GM18498 (cell line): ENCODE measurements around the gene ASL.
"Not testable (repeated sequence)": the region's sequence is repeated elsewhere in the genome, so short reads cannot be mapped to it uniquely, and the experiment has no call there.

Source experiments
- ATAC-seq: cut with Tn5 transposase; IDR thresholded peaks from one replicate; pipeline ENCODE4 v1.9.1; 2021; ENCODE audit warnings: mild to moderate bottlenecking, moderate library complexity; ENCODE audit not compliant: unreplicated experiment

Gene ASL

DNA sequence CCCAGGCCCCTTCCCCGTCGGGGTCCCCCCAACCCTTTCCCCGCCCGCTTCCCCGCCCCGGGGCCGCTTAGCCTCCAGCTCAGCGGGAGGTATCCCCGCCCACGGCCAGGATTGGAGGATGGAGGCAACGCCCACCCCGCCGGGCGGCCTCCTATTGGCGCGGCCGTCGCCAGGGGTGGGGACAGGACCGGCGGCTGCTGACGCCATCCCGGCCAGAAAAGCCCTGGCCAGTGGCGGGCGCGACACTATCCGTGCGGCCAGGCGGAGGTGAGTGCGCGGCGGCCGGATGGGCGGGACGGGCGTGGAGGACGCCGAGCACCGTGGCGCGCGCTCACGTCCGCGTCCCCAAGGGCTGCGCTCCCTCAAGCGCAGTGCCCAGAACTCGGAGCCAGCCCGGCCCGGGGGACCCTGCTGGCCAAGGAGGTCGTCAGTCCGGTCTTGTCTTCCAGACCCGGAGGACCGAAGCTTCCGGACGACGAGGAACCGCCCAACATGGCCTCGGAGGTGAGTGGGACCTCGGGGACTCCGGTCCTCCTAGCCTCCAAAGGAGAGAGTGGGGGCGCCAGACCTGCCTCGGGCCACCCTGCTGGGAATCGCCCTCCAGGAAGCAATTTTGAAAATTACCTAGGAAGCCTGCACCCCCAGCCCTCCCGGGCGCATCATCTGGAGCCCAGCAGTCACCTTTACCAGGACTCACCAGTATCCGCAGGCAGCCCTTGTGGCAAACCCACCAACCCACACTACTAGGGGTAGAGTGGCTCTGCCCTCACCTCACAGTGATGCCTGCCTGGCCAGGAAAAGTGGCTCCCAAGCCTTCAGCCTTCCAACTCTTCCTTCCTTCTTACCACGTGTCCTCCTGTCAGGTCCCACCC is at the start of gene ASL:
TSS of gene ASL (plus strand) at position 230 of the 872 bp plus-strand sequence. CDS start at position 493, 263 bp downstream.
- ATAC-seq, result peak; percentile 99

DNA sequence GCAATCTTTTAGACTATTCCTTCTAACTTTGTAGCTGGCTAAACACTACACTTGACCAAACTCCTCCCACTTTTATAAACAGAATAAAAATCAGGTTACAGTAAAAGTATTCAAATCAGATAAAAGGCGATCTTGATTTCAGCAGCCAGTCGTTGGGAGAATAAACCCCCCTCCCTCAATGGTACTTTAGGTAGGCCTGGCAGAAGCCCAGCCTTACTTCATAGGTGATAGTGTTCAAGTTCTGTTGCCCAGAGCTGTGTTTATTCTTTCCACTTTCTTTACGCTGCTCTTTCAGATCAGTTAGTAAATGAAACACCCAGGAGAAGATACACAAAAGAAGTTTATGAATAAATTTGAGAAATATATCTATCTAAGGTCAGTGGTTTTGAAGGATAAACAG is 47.3 kb upstream of the ASL start:
- ATAC-seq, result not testable (repeated sequence)

DNA sequence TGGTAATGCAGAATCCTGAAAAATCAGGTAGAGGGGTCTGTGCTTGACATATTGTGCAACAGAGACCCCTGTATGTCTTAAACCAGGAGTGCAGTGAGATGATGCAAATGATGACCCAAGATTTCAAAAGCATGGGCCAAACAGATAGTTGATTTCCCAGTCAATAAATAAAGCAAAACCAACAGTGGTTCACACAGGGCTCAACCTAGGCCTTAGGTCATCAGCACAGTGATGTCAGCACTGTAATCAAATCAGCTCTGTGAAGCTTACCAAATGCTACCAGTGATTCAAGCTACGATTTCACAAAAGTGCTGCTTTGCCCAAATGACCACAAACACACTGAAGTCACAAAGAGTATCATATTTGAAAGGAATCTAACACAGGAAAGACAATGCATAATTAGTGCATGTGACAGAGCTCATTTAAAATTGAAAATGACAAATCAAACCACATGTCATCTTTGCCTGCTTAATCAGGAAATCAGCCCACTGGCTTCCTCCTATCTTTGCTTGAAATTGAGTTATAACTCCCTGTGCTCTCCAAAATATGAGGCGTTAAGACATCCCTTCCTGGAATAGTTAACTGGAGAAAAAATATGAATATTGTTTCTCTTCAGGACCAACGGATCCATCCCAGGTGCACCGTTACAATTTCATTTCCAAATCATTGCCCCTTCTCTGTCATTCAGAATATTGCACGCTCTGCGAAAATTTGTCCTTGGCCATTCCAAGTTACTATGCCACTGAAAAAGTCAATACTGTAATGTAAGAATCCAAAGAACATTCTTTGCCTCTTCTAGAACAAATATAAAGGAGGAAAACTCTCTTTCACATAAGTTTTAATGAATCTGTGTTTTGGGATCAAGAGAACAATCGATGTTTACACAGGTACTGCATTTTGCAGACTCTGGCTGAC is 41.9 kb upstream of the ASL start:
- ATAC-seq, result no peak

- not testable (repeated sequence) for ATAC-seq
Observed at GRCh38 chr7:66034436-66035010, 41.1 kb upstream of the ASL start.

DNA sequence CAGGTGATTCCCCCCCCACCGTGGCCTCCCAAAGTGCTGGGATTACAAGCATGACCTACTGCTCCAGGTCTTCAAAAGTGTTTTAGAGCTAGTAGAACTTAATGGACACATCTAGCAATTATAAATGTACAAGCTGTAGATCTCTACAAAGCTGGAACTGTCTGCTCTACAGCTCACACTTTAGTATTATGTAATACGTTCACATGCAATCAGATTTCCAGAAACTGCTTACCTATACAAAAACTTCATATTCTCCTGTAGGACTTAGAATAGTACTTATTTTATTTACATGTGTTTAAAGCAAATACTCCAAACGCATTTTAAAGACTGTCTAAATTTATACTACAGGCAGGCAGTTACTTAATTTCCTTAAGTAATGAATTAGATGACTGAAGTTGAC is 39.2 kb upstream of the ASL start:
- no peak for ATAC-seq

DNA sequence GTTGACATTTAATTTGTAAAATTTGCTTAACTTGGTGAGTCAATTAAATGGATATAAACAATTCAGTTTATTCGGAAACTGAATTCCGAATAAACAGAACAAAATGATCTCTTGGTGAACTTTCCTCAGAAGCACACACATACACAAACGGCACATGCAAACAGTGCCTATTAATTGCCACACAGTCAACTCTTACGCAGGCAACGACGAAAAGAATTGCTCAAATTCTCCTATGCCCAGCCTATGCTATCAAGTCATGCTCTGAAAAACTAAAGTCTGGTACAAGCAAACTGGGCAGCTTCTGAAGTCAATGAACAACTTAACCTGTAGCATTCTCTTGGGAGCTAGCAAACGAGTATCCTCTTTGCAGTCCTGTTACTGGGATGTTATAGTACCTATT is 38.8 kb upstream of the ASL start:
- ATAC-seq, result no peak

- ATAC-seq, result no peak
Observed at GRCh38 chr7:66039094-66039670, 36.4 kb upstream of the ASL start.

DNA sequence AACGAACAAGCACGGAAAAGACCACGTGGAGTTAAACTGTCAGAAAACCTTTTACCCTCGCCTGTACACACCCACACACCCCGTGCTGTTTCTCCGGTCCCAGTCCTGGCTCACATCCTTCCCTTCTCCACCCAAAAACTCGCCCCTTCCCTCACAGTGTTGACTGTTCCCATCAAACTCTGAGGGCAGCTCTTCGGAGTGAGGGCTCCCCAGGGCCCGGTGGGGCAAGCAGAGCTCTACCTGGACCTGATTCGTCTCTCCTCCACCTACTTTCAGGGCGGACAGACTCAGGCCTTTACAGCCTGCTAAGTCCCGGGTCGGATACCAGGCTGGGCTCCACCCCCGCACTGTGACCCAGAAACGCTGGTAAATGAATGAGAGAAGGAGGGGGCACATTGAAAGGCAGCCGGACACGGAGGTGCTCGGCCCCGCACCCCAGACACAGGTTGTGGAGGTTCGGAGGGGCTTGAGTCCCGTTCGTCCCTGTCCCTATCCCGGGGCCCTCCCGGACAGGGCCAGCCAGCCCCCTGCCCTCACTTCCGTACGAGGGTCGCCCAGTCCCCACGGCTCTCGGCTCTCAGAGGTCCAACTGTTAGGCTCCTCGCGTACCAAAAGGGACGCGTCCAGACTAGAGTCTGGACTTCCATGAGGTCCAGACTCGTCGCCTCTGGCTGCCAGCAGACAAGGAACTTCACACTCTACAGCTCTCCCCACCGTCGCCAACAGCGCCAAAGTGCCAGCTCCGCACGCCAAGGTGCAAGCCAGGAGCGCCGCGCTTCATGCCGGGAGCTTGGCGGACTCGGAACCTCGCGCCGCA is 31.7 kb upstream of the ASL start:
- no peak for ATAC-seq

DNA sequence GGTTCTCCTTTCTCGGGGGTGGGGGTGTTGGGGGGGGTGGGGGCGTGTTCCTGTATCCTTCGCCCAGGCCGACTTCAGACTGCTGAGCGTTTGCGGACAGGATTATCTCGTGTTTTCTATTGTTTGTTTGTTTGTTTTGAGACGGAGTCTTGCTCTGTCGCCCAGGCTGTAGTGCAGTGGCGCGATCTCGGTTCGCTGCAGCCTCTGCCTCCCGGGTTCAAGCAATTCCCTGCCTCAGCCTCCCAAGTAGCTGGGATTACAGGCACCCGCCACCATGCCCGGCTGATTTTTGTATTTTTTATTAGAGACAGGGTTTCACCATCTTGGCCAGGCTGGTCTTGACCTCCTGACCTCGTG is 31.1 kb upstream of the ASL start:
- ATAC-seq, result not testable (repeated sequence)

- no peak for ATAC-seq
Observed at GRCh38 chr7:66047426-66047825, 28.2 kb upstream of the ASL start.

DNA sequence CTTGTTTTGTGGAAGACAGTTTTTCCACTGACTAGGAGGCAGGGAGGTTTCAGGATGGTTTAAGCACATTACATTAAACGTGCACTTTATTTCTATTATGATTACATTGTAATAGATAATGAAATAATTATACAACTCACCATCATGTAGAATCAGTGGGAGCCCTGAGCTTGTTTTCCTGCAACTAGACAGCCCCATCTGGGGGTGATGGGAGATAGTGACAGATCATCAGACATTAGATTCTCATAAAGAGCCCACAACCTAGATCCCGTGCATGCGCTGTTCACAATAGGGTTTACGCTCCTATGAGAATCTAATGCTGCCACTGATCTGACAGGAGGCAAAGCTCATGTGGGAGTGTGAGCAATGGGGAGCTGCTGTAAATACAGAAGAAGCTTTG is 25.7 kb upstream of the ASL start:
- not testable (repeated sequence) for ATAC-seq

DNA sequence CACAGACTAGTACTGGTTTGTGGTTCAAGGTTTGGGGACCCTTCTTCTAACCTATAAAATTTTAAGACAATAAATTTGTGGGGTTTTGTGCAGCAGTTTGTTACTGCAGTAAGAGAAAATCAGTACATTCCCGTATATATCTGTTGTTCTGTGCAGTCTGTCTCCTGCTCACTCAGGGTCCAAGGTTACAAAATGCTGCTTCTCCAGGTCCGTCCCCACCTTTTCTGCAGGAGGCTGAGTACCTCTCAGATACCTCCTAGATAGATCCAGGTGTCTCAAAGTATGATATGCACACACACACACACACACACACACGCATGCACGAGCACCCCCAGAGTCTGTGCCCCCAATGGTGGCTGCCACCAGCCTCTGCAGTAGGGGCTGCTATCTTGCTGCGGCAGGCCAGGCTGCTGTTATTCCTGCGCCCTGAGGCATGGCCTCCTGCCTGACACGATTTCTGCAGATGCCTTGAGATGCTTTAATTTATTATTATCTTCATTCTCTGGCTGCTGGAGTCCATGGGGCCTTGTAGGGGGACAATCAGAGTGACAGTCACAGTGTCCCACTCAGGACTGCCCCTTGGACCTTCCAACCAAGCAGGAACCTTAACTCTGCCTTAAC is 25.2 kb upstream of the ASL start:
- no peak for ATAC-seq

- ATAC-seq, result no peak
Observed at GRCh38 chr7:66050990-66051448, 24.6 kb upstream of the ASL start.

GRCh38 chr7:66052447-66052846 is 23.2 kb upstream of the ASL start:
- ATAC-seq, result no peak

DNA sequence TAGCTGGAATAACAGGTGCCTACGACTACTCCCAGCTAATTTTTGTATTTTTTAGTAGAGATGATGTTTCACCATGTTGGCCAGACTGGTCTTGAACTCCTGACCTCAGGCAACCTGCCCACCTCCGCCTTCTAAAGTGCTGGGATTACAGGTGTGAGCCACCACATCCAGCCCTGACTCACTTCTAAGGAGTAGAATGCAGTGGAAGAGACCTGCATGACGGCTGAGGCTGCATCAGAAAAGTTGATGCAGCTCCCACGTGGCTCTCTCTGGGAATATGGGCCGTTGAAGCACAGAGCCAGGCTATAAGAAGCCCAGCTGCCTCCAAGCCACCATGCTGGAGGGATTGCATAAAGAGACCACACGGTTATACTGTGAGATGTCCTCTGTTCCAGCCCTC is 21.6 kb upstream of the ASL start:
- ATAC-seq, result no peak

DNA sequence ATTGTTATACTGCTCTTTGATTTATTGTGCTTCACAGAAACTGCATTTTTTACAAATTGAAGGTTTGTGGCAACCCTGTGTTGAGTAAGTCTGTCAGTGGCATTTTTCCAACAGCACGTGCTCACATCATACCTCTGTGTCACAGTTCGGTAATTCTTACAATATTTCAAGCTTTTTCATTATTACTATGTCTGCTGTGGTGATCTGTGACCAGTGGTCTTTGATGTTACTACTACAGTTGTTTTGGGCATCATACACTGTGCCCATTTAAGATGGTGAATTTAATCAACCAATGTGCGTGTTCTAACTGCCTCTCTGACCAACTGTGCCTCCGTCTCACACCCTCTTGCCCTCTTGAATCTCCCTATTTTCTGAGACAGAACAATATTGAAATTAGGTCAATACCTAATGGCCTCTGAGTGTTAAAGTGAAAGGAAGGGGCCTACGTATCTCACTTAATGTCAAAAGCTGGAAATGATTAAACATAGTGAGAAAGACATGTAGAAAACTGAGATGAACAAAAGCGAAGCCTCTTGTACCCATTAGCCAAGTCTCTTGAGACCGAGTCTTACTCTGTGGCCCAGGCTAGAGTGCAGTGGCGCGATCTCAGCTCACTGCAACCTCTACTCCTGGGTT is 20.2 kb upstream of the ASL start:
- peak; percentile 73 for ATAC-seq

GRCh38 chr7:66060796-66061195 is 14.8 kb upstream of the ASL start:
- no peak for ATAC-seq

DNA sequence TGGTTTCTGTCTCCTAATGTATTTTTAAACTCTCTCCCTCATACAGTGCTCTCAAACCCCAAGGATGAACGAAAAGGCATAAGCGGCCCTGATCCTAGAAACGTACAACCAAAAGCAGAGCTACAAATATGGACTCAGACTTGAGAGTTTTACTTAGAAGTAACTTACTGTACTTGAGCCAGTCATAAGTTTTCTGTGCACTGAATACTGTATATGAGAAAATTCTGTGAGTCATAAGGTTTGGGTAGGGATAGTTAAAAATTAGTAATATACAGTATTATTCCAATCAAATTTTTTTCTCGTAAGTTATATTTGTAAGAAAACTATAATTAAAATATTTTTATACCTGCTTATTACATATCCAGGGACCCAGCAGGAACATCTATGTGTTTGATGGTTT is 5.9 kb upstream of the ASL start:
- ATAC-seq, result no peak

- ATAC-seq, result no peak
Observed at GRCh38 chr7:66070222-66070621, 5.4 kb upstream of the ASL start.
